Mucosa of rectum (tissue), 2 donors: Measurements from ENCODE around the gene SMAD3.
A peak's percentile ranks its signal among the peaks of the same experiment; 100 is the strongest.

Source experiments
- H3K27ac ChIP-seq, 2 donors: one replicate each; pipeline ENCODE4 v1.7.0; 2013; ENCODE audit warnings: inconsistent platforms in 2 of 2, low read depth in 2 of 2, low read length in 2 of 2
- H3K27me3 ChIP-seq, 2 donors: one replicate each; pipeline ENCODE4 v1.7.0; 2013; ENCODE audit warnings: low read length in 2 of 2; ENCODE audit not compliant: control insufficient read depth in 2 of 2, insufficient read depth in 2 of 2
- H3K36me3 ChIP-seq, 2 donors: one replicate each; pipeline ENCODE4 v1.7.0; 2013; ENCODE audit warnings: low read length in 2 of 2; ENCODE audit not compliant: control insufficient read depth in 2 of 2, insufficient read depth in 2 of 2
- H3K4me1 ChIP-seq, 2 donors: one replicate each; pipeline ENCODE4 v1.7.0; 2013; ENCODE audit warnings: low read length in 2 of 2, mild to moderate bottlenecking in 1 of 2; ENCODE audit not compliant: control insufficient read depth in 2 of 2, insufficient read depth in 2 of 2
- H3K4me3 ChIP-seq, 2 donors: one replicate each; pipeline ENCODE4 v1.7.0; 2013; ENCODE audit warnings: low read length in 2 of 2
- H3K9ac ChIP-seq, 2 donors: one replicate each; pipeline ENCODE4 v1.7.0; 2013; ENCODE audit warnings: low read length in 2 of 2, low read depth in 1 of 2, mild to moderate bottlenecking in 1 of 2
- H3K9me3 ChIP-seq, 2 donors: one replicate each; pipeline ENCODE4 v1.7.0; 2013; ENCODE audit warnings: low read length in 2 of 2; ENCODE audit not compliant: control insufficient read depth in 2 of 2
- donor health status: healthy.
- donor health status: Normal muscosa, but diverticular disease.

SMAD3 gene

DNA sequence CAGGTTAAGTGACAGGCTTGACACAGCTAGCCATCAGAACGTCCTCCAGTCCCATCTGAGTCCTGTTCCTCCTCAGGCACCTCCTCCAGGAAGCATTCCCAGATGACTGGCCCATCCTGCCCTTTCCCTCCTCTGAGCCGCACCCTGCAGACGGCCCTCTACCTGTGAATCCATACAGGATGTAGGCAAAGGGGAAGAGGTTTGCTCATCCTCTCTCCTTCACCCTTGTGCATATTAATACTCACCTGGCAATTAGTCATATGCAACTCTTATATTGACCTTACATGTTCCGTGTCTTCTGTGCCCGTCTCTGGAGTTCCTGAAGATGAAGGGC, 61.9 kb downstream of the SMAD3 start:
- H3K4me3 ChIP-seq, result no peak overlapping the region
- H3K27me3 ChIP-seq, result no peaks in the 10 kb centered on the region
- no peak overlapping the region for H3K9ac ChIP-seq
- H3K36me3 ChIP-seq, result peaks cover 0 to 2% of the 10 kb centered on the region in 2 donors
- H3K4me1 ChIP-seq, result peaks cover 22 to 26% of the 10 kb centered on the region in 2 donors
- H3K9me3 ChIP-seq, result no peaks in the 10 kb centered on the region
- peak overlapping the region; percentile 70 to 80 for H3K27ac ChIP-seq

DNA sequence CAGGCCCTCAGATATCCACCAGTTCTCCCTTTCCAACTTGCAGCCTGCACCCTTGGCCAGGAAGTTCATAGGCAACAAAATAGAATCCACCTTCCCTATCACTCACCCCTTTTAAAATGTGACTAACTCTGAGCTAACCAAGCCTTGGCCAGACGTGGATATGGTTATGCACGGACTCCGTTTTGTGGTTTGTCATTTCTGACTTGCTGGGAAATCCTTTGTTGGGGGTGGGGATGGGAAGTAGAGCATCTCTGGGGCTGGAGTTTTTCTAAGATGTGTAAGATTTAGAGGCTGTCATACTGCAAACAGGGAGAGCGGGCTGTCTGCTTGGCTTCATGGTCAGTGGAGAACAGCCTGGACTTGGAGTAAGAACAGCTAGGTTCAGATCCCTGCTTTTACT, 62.6 kb downstream of the SMAD3 start:
- H3K27ac ChIP-seq, result peak overlapping the region; percentile 61 to 69
- peaks cover 25 to 26% of the 10 kb centered on the region in 2 donors for H3K4me1 ChIP-seq
- peaks cover 0 to 2% of the 10 kb centered on the region in 2 donors for H3K36me3 ChIP-seq
- H3K27me3 ChIP-seq, result no peaks in the 10 kb centered on the region
- H3K9me3 ChIP-seq, result no peaks in the 10 kb centered on the region
- H3K4me3 ChIP-seq, result no peak overlapping the region
- H3K9ac ChIP-seq, result no peak overlapping the region

DNA sequence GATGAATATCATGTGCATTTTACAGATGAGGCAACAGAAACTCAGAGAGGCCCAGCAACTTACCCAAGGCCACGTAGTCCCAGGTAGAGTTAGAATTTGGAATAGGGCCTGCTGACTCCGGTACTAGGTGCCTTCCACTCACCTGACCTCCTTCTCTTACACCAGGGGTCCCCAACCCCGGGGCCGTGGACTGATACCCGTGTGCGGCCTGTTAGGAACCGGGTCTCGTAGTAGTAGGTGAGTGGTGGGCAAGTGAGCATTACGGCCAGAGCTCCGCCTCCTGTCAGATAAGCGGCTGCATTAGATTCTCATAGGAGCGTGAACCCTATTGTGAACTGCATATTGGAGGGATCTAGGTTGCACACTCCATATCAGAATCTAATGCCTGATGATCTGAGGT, 64.8 kb downstream of the SMAD3 start:
- no peak overlapping the region for H3K4me3 ChIP-seq
- no peaks in the 10 kb centered on the region for H3K9me3 ChIP-seq
- peaks cover 0 to 2% of the 10 kb centered on the region in 2 donors for H3K36me3 ChIP-seq
- no peaks in the 10 kb centered on the region for H3K27me3 ChIP-seq
- peaks cover 38 to 45% of the 10 kb centered on the region in 2 donors for H3K4me1 ChIP-seq
- H3K9ac ChIP-seq, result no peak overlapping the region
- H3K27ac ChIP-seq, result no peak overlapping the region

DNA sequence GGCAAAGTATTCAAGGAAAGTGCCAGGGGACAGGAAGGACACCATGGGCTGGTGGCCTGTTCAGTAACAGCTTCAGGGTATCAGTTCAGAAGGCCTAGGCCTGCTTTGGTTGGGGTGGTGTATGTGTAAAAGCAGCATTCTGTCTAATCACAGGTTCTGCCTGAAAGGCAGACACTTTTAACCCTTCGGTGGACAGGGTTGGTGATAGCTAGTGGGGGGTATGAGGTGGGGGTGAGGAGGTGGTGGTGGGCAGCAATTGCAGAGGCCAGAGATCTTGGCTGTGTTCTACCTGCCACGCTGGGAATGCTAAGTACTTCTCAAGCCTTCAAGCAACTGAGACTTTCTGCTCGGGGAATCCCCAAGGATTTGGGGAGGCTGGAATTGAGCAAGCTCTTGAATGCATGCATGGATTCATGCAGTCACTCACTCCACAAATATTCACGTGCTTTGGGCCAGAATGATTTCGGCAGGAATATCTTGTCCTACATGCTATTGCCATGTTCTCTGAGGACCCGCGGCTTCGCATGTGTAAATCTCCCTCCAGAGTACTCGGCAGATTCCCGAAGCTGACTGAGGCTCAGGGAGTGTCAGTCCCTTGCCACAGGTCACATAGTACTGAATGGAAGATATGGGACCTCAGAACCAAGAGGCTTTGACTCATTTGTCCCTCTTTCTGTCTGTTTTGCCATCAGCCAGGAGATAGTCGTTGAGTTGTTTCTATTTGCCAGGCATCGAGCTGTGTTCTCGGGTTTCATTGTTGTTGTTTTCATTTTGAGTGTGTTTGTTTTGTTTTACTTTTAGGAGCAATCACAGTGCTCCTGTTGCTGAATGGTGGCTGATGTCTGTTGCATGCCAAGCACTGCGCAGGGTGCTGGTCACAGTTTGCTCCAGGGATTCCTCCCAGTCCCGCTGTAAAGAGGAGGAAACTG, 65.5 kb downstream of the SMAD3 start:
- peaks cover 0 to 2% of the 10 kb centered on the region in 2 donors for H3K36me3 ChIP-seq
- H3K27ac ChIP-seq, result no peak overlapping the region
- H3K4me3 ChIP-seq, result no peak overlapping the region
- H3K4me1 ChIP-seq, result peaks cover 37 to 51% of the 10 kb centered on the region in 2 donors
- peak overlapping the region in 1 of 2 donors; percentile 3 for H3K9ac ChIP-seq
- no peaks in the 10 kb centered on the region for H3K27me3 ChIP-seq
- no peaks in the 10 kb centered on the region for H3K9me3 ChIP-seq

DNA sequence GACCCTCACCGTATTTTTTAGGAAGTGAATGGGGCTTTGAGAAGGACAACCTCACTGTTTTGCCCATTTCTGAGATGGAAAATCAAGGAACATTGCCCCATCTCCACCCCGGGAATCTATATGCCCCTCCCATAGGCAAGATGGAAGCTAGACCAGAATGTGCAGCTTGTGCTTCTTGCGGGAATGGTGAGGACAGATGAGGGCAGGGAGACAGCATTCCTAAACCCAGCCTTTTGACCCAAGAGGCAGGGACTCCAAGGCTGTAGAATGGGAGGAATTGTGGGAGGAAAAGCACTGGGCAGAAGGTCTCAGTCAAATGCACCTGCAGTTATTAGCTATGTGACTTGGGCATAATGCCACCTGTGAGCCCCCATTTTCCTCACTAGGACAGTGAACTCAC, 66.9 kb downstream of the SMAD3 start:
- H3K9ac ChIP-seq, result no peak overlapping the region
- no peak overlapping the region for H3K27ac ChIP-seq
- no peaks in the 10 kb centered on the region for H3K9me3 ChIP-seq
- H3K27me3 ChIP-seq, result no peaks in the 10 kb centered on the region
- H3K36me3 ChIP-seq, result peaks cover 0 to 2% of the 10 kb centered on the region in 2 donors
- no peak overlapping the region for H3K4me3 ChIP-seq
- H3K4me1 ChIP-seq, result peaks cover 29 to 42% of the 10 kb centered on the region in 2 donors

DNA sequence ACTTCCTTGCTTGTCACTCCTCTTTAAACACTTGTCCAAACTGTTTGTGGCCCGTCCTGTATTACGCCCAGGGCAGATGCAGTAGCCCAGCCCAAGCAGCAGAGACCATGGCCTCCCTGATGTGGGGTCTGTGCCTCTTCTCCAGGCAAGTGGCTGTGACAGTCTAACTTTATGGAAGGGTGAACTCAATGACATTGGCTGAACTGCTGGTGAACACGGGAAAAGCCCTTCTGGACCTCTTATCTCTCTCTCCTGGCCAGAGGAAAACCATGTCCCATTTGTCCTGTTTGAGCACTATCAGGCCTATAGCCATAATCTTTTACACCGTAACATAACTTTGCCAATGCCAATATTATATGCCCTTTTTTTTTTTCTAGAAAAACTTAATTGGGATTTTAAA, 67.6 kb downstream of the SMAD3 start:
- H3K4me1 ChIP-seq, result peaks cover 27 to 34% of the 10 kb centered on the region in 2 donors
- no peaks in the 10 kb centered on the region for H3K9me3 ChIP-seq
- no peak overlapping the region for H3K9ac ChIP-seq
- H3K4me3 ChIP-seq, result no peak overlapping the region
- no peaks in the 10 kb centered on the region for H3K27me3 ChIP-seq
- H3K27ac ChIP-seq, result no peak overlapping the region
- peaks cover 0 to 2% of the 10 kb centered on the region in 2 donors for H3K36me3 ChIP-seq

DNA sequence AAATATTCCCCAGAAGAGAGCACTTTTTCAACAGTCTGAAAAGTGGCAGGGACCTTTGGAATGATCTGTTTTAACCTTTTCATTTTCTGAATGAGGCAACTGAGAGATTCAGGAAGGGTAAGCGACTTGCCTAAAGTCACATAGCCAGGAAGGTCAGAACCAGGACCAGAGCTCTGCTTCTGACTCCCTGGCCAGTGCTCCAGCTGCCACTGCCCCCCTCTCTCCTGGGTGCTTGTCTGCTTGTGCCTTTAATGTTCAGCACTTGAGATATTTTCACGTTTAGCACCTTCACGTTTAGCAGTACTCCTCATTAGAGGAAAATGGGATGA, 68.3 kb downstream of the SMAD3 start:
- H3K9ac ChIP-seq, result no peak overlapping the region
- peaks cover 25 to 33% of the 10 kb centered on the region in 2 donors for H3K4me1 ChIP-seq
- peak overlapping the region; percentile 3 to 75 for H3K27ac ChIP-seq
- no peak overlapping the region for H3K4me3 ChIP-seq
- H3K9me3 ChIP-seq, result no peaks in the 10 kb centered on the region
- H3K27me3 ChIP-seq, result no peaks in the 10 kb centered on the region
- H3K36me3 ChIP-seq, result peaks cover 0 to 2% of the 10 kb centered on the region in 2 donors

DNA sequence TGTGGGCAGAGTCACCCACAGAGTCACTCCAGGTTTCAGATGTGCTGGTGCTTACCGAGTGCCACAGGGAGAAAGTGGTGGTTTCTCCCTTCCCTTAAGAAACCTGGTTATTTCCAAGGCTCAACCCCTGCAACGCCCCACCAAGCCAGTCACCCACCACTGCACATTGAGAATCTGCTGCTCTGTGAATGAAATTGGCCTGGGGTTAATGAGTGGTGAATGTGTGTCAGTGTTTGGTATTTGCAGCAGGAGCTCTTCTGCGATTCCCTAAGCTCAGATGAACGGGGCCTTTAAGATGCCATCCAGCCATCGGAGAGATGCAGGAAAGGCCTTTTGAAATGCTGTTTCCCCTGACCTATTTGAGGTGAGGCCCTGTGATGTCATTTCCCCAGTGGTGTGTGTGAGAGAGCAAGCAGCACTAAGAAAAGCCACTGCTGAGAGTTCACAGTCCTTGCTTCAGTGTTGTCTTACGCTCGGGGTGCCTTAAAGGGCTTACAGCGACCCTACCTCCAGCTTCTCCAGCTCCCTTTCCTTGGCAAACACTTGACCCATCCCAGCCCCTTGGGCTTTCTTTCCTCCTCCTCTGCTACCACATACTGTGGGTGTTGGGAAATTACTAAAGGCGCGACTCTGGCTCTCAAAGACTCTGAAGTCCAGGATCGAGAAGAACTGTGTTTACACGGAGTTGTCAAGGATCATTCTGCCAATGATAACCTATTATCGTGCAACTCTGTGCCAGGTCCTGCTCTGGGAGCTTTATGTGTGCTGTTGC, 68.9 kb downstream of the SMAD3 start:
- H3K4me3 ChIP-seq, result peak overlapping the region; percentile 9 to 42
- H3K27ac ChIP-seq, result peak overlapping the region; percentile 74 to 75
- no peaks in the 10 kb centered on the region for H3K9me3 ChIP-seq
- H3K9ac ChIP-seq, result peak overlapping the region; percentile 58 to 63
- peaks cover 0 to 2% of the 10 kb centered on the region in 2 donors for H3K36me3 ChIP-seq
- no peaks in the 10 kb centered on the region for H3K27me3 ChIP-seq
- peaks cover 25 to 33% of the 10 kb centered on the region in 2 donors for H3K4me1 ChIP-seq

DNA sequence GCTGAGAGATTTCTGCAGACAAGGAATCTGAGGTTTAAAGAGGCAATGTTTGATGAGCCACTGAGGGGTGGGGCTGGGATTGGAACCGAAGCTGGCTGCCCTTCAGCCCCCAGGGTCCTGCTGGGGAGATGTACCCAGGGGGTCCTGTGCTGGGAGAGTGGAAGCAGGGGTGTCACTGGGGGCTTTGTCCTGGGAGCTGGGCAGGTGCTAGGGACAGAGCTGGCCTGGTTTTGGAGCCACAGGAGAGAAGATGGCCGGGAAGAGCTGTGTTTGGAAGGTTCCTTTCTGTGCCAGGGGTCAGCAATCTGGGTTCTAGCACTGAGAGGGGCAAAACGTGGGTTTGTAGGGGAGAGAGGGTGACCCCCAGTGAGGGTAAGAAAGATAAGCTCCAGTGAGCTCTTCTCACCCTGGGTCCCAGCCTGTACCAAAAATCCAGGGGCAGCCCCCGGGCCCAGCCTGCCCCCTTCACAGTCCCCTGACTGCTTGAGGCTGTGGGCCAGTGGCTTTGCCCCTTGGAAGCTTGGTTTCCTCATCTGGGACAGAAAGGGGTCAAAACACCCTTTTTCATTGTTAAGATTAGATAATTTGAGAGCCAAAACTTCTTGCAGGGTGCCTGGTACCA, 69.6 kb downstream of the SMAD3 start:
- H3K9ac ChIP-seq, result peak overlapping the region; percentile 58 to 63
- H3K4me3 ChIP-seq, result peak overlapping the region; percentile 9 to 42
- no peaks in the 10 kb centered on the region for H3K27me3 ChIP-seq
- no peaks in the 10 kb centered on the region for H3K9me3 ChIP-seq
- H3K27ac ChIP-seq, result peak overlapping the region; percentile 74 to 75
- peaks cover 0 to 2% of the 10 kb centered on the region in 2 donors for H3K36me3 ChIP-seq
- peaks cover 28 to 33% of the 10 kb centered on the region in 2 donors for H3K4me1 ChIP-seq

DNA sequence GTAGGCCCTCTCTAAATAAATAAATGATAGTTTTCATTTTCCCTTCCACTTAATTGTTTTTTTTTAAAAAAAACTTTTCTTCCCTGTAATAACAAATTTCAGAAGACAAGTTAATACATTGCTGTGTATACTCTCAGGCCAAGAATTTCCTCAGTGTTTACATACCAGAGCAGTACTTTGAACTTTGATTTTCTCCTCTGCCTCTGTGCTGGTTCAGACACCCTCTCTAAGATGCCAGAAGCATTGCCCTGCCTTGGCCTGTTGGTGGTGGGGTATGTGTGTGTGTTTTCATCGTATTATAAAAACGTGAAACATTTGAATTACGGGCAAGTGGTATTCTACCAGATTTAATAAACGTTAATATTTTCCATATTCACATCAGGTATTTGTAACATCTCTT, 70.1 kb downstream of the SMAD3 start:
- H3K4me3 ChIP-seq, result no peak overlapping the region
- peak overlapping the region in 1 of 2 donors; percentile 58 for H3K9ac ChIP-seq
- H3K4me1 ChIP-seq, result peaks cover 27 to 33% of the 10 kb centered on the region in 2 donors
- no peaks in the 10 kb centered on the region for H3K27me3 ChIP-seq
- H3K36me3 ChIP-seq, result peaks cover 0 to 2% of the 10 kb centered on the region in 2 donors
- peak overlapping the region; percentile 74 to 75 for H3K27ac ChIP-seq
- no peaks in the 10 kb centered on the region for H3K9me3 ChIP-seq
